SK-N-SH (cell line): ENCODE results near the gene ENPEP. TPM values are rescaled to one million over a fixed set of nuclear protein-coding genes. Genes with fewer than 3 reads are reported as not detected.

ENCODE experiments used
- CTCF ChIA-PET: fragments of 300-600, 350-600 bp; formaldehyde crosslinking; extraction: SDS; loops from one replicate; lab custom pipeline; 2021; lab: Yijun Ruan, JAX
- POLR2A ChIA-PET: fragments of 350-600 bp; sonication (Branson Sonifier 250); formaldehyde crosslinking; extraction: SDS; loops from one replicate; lab custom pipeline; 2020; ENCODE audit warnings: antibody characterized with exemption, inconsistent platforms; lab: Yijun Ruan, JAX
- DNase-seq: peaks from one replicate; pipeline ENCODE4 v3.0.0; 2012
- H2AFZ ChIP-seq: fragments of 200-600 bp; sonication (generic); 2 replicates; pipeline ENCODE4 v1.8.1; 2016; ENCODE audit warnings: antibody characterized with exemption, mild to moderate bottlenecking, low read depth
- H3F3A ChIP-seq: fragments of 200-600 bp; sonication (generic); replicated peaks from 2 replicates; pipeline ENCODE3; 2016; ENCODE audit warnings: antibody characterized with exemption, mild to moderate bottlenecking; ENCODE audit not compliant: insufficient read depth
- H3K27ac ChIP-seq, 2 experiments: fragments of 200-500 bp in 1 of 2; fragments of 200-600 bp in 1 of 2; sonication (Bioruptor generic) in 1 of 2; sonication (generic), shearing (Covaris generic) in 1 of 2; 2 replicates each; pipeline versions ENCODE4 v1.5.1 to v1.6.1; 2014 to 2016; ENCODE audit warnings: low read depth in 2 of 2, inconsistent platforms in 1 of 2, low read length in 1 of 2, mild to moderate bottlenecking in 1 of 2, mixed read lengths in 1 of 2
- H3K27me3 ChIP-seq: fragments of 200-600 bp; sonication (generic), shearing (Covaris generic); 2 replicates; pipeline ENCODE4 v1.6.1; 2016; ENCODE audit warnings: mixed run types; ENCODE audit not compliant: insufficient read depth
- H3K36me3 ChIP-seq, 2 experiments: fragments of 200-500 bp in 1 of 2; fragments of 200-600 bp in 1 of 2; sonication (Bioruptor generic) in 1 of 2; sonication (generic) in 1 of 2; replicated peaks in 1 of 2; 2 replicates each; pipeline versions ENCODE3 to v1.5.1; 2014 to 2016; ENCODE audit warnings: low read length in 1 of 2, mild to moderate bottlenecking in 1 of 2; ENCODE audit not compliant: insufficient read depth in 2 of 2, control insufficient read depth in 1 of 2
- H3K4me1 ChIP-seq, 2 experiments: fragments of 200-500 bp in 1 of 2; fragments of 200-600 bp in 1 of 2; sonication (Bioruptor generic) in 1 of 2; sonication (generic), shearing (Covaris generic) in 1 of 2; 2 replicates each; pipeline versions ENCODE4 v1.5.1 to v1.6.1; 2014 to 2016; ENCODE audit warnings: low read depth in 1 of 2, low read length in 1 of 2, mixed run types in 1 of 2; ENCODE audit not compliant: insufficient read depth in 2 of 2, control insufficient read depth in 1 of 2
- H3K4me2 ChIP-seq: fragments of 200-600 bp; sonication (generic), shearing (Covaris generic); 2 replicates; pipeline ENCODE4 v1.6.1; 2017; ENCODE audit warnings: mixed run types
- H3K4me3 ChIP-seq, 2 experiments: fragments of 200-500 bp in 1 of 2; fragments of 200-600 bp in 1 of 2; sonication (Bioruptor generic) in 1 of 2; sonication (generic), shearing (Covaris generic) in 1 of 2; 2 replicates each; pipeline versions ENCODE4 v1.5.1 to v1.8.1; 2014 to 2016; ENCODE audit warnings: low read depth in 2 of 2, inconsistent platforms in 1 of 2, low read length in 1 of 2, mild to moderate bottlenecking in 1 of 2, mixed read lengths in 1 of 2, moderate library complexity in 1 of 2
- H3K79me2 ChIP-seq: fragments of 200-600 bp; sonication (generic); 2 replicates; pipeline ENCODE4 v1.8.1; 2017; ENCODE audit warnings: mild to moderate bottlenecking; ENCODE audit not compliant: insufficient read depth
- H3K9ac ChIP-seq: fragments of 200-600 bp; sonication (generic); 2 replicates; pipeline ENCODE4 v1.6.1; 2017; ENCODE audit warnings: mixed run types
- H3K9me2 ChIP-seq: fragments of 200-600 bp; sonication (generic); 2 replicates; pipeline ENCODE4 v1.6.1; 2017; ENCODE audit warnings: mixed run types
- H3K9me3 ChIP-seq: fragments of 200-600 bp; sonication (generic); 2 replicates; pipeline ENCODE4 v1.6.1; 2017; ENCODE audit warnings: mixed run types, mild to moderate bottlenecking, moderate library complexity
- H4K20me1 ChIP-seq: fragments of 200-600 bp; sonication (generic); 2 replicates; pipeline ENCODE4 v1.6.1; 2017; ENCODE audit warnings: mild to moderate bottlenecking, mixed run types; ENCODE audit not compliant: insufficient read depth
- CTCF ChIP-seq: fragments of 200-600 bp; sonication (generic); IDR thresholded peaks from 2 replicates; pipeline ENCODE4 v1.6.1; 2017; ENCODE audit warnings: antibody characterized with exemption, mild to moderate bottlenecking, moderate library complexity
- ELF1 ChIP-seq: IDR thresholded peaks from 2 replicates; pipeline ENCODE4 v1.4.0; 2012
- GABPA ChIP-seq: IDR thresholded peaks from 2 replicates; pipeline ENCODE4 v1.4.0; 2012; ENCODE audit warnings: low read depth, mild to moderate bottlenecking
- GATA2 ChIP-seq: sonication (generic); formaldehyde crosslinking; IDR thresholded peaks from 2 replicates; pipeline ENCODE4 v1.5.0; 2020; ENCODE audit warnings: mild to moderate bottlenecking, missing genetic modification reagents
- MEF2A ChIP-seq: IDR thresholded peaks from 2 replicates; pipeline ENCODE4 v1.4.0; 2012; ENCODE audit warnings: low read depth, borderline replicate concordance
- NFIC ChIP-seq: IDR thresholded peaks from 2 replicates; pipeline ENCODE4 v1.4.0; 2012; ENCODE audit warnings: borderline replicate concordance
- POLR2AphosphoS5 ChIP-seq: IDR thresholded peaks from 2 replicates; pipeline ENCODE4 v1.6.1; 2012; ENCODE audit warnings: low read depth, low read length
- RAD21 ChIP-seq: IDR thresholded peaks from 2 replicates; pipeline ENCODE4 v1.6.1; 2012; ENCODE audit warnings: mild to moderate bottlenecking, low read length
- RXRA ChIP-seq: IDR thresholded peaks from 2 replicates; pipeline ENCODE4 v1.4.0; 2012; ENCODE audit warnings: low read depth, mild to moderate bottlenecking, borderline replicate concordance
- SIN3A ChIP-seq: IDR thresholded peaks from 2 replicates; pipeline ENCODE4 v1.6.1; 2012; ENCODE audit warnings: low read depth, mild to moderate bottlenecking, low read length, moderate library complexity, borderline replicate concordance
- SMC3 ChIP-seq: IDR thresholded peaks from 2 replicates; pipeline ENCODE4 v1.6.1; 2012; ENCODE audit warnings: low read depth, low read length, improper control_type of control experiment
- TAF1 ChIP-seq: IDR thresholded peaks from 2 replicates; pipeline ENCODE4 v1.6.1; 2012; ENCODE audit warnings: low read depth, mild to moderate bottlenecking, low read length, moderate library complexity, borderline replicate concordance
- USF1 ChIP-seq: IDR thresholded peaks from 2 replicates; pipeline ENCODE4 v1.4.0; 2012; ENCODE audit warnings: low read depth, borderline replicate concordance
- USF2 ChIP-seq: fragments of 150-350 bp; IDR thresholded peaks from 2 replicates; pipeline ENCODE4 v1.6.1; 2017; ENCODE audit warnings: antibody characterized with exemption, low read length, low read depth, borderline replicate concordance
- YY1 ChIP-seq: IDR thresholded peaks from 2 replicates; pipeline ENCODE4 v1.4.0; 2012; ENCODE audit warnings: low read depth, mild to moderate bottlenecking
- ZBTB33 ChIP-seq: IDR thresholded peaks from 2 replicates; pipeline ENCODE4 v1.4.0; 2012; ENCODE audit warnings: low read depth, borderline replicate concordance
- WGBS: methylation state at CpG from one replicate; pipeline ENCODE4 v1.1.6; 2017; ENCODE audit warnings: low lambda C conversion rate; 5-methylcytosine and 5-hydroxymethylcytosine counted together
- polyA plus RNA-seq, 3 experiments: library from polyadenylated mRNA; depleted of rRNA; stranded (reverse); fragments of >200 nt; gene quantifications; 2 replicates each; pipeline ENCODE4 v1.2.3, GENCODE V29; 2012

The ENPEP gene
- polyA plus RNA-seq, 1 of the 3 experiments (the other 2 are of a cell fraction): 0.16 TPM

- no peak overlapping the region for H3K4me2 ChIP-seq
- WGBS: 31% methylated on average over 2 of the region's 2 CpGs
- no peaks in the 10 kb centered on the region for H4K20me1 ChIP-seq
- no peaks in the 10 kb centered on the region for H3K9me3 ChIP-seq
- CTCF ChIA-PET: no interaction called here
- no peak for DNase-seq
- POLR2A ChIA-PET: no interaction called here
- TF ChIP-seq USF2 (no peak), YY1 (no peak), SMC3 (no peak), ZBTB33 (no peak)
- H3K4me1 ChIP-seq: no peaks in the 10 kb centered on the region
- no peak overlapping the region for H3K4me3 ChIP-seq
- H3K27ac ChIP-seq: no peak overlapping the region
- no peaks in the 10 kb centered on the region for H3K27me3 ChIP-seq
- H2AFZ ChIP-seq: no peak overlapping the region
- no peak overlapping the region for H3K9ac ChIP-seq
- H3K36me3 ChIP-seq: no peaks in the 10 kb centered on the region
- no peaks in the 10 kb centered on the region for H3K79me2 ChIP-seq
- H3K9me2 ChIP-seq: no peaks in the 10 kb centered on the region
- H3F3A ChIP-seq: no peaks in the 10 kb centered on the region
Observed at GRCh38 chr4:110449947-110450346, 26.0 kb upstream of the ENPEP start.

- Histone ChIP-seq H3K27me3 (no peaks in the 10 kb centered on the region), H3K4me3 (no peak overlapping the region), H3F3A (no peaks in the 10 kb centered on the region), H3K9me2 (no peaks in the 10 kb centered on the region), H3K9me3 (no peaks in the 10 kb centered on the region), H3K9ac (no peak overlapping the region), H3K27ac (no peak overlapping the region), H4K20me1 (no peaks in the 10 kb centered on the region), H3K4me1 (no peaks in the 10 kb centered on the region), H3K4me2 (no peak overlapping the region), H3K36me3 (no peaks in the 10 kb centered on the region), H3K79me2 (no peaks in the 10 kb centered on the region), H2AFZ (no peak overlapping the region)
- POLR2A ChIA-PET: no interaction called here
- TF ChIP-seq USF1: no peak
- TF ChIP-seq TAF1: no peak
- no peak for TF ChIP-seq GABPA
- no peak for TF ChIP-seq MEF2A
- TF ChIP-seq USF2: no peak
- no peak for TF ChIP-seq RAD21
- TF ChIP-seq ZBTB33: no peak
- no peak for TF ChIP-seq CTCF
- no peak for TF ChIP-seq SIN3A
- TF ChIP-seq RXRA: no peak
- no peak for TF ChIP-seq NFIC
- TF ChIP-seq ELF1: no peak
- TF ChIP-seq GATA2: no peak
- TF ChIP-seq POLR2AphosphoS5: no peak
- DNase-seq: no peak
- 0% methylated on average over 1 of the region's 2 CpGs for WGBS
- CTCF ChIA-PET: no interaction called here
Observed at GRCh38 chr4:110452546-110452945, 23.4 kb upstream of the ENPEP start.
